Gastrocnemius medialis (tissue), 4 donors: Measurements from ENCODE around the gene NHEJ1. TPM values are rescaled to one million over a fixed set of nuclear protein-coding genes. Genes with fewer than 3 reads are reported as not detected.

ENCODE experiments used
- ATAC-seq, 2 donors: fragments of 150-250 bp; one replicate each; pipeline ENCODE4 v1.9.1; 2016
- DNase-seq, 2 donors: peaks; one replicate each; pipeline ENCODE4 v3.0.0-alpha.2; 2019
- H3K27ac ChIP-seq, 4 donors: fragments of 200-600 bp; sonication (generic); 1 replicate in 1 of 4; 2 replicates in 3 of 4; pipeline ENCODE4 v1.5.1; 2016 to 2018; ENCODE audit warnings: mild to moderate bottlenecking in 2 of 4, moderate library complexity in 1 of 4
- H3K27me3 ChIP-seq, 3 donors: fragments of 200-600 bp; sonication (generic) in 2 of 3; 1 replicate in 1 of 3; 2 replicates in 2 of 3; pipeline versions ENCODE4 v1.5.1 to v1.6.0; 2016 to 2019; ENCODE audit warnings: mild to moderate bottlenecking in 1 of 3, moderate library complexity in 1 of 3
- H3K36me3 ChIP-seq, 2 donors: fragments of 200-600 bp; sonication (generic) in 1 of 2; one replicate each; pipeline ENCODE4 v1.5.1; 2017 to 2018
- H3K4me1 ChIP-seq, 2 donors: fragments of 200-600 bp; sonication (generic) in 1 of 2; one replicate each; pipeline ENCODE4 v1.5.1; 2016 to 2017; ENCODE audit warnings: mild to moderate bottlenecking in 2 of 2
- H3K4me3 ChIP-seq, 4 donors: fragments of 200-600 bp; sonication (generic) in 3 of 4; 1 replicate in 1 of 4; 2 replicates in 3 of 4; pipeline ENCODE4 v1.5.1; 2016 to 2019; ENCODE audit warnings: mild to moderate bottlenecking in 2 of 4
- H3K9me3 ChIP-seq, 3 donors: fragments of 200-600 bp; sonication (generic) in 2 of 3; 1 replicate in 1 of 3; 2 replicates in 2 of 3; pipeline ENCODE4 v1.5.1; 2016 to 2019
- CTCF ChIP-seq, 5 experiments: fragments of 450-650 bp in 3 of 5; fragments of 200-600 bp in 2 of 5; sonication (generic) in 2 of 5; IDR thresholded peaks in 4 of 5; conservative IDR thresholded peaks in 1 of 5; 1 replicate in 4 of 5; 2 replicates in 1 of 5; pipeline ENCODE4 v1.5.1; 2016 to 2019; ENCODE audit warnings: antibody characterized with exemption in 5 of 5, mild to moderate bottlenecking in 3 of 5, moderate library complexity in 3 of 5
- POLR2A ChIP-seq, 2 donors: fragments of 450-650 bp; IDR thresholded peaks; one replicate each; pipeline ENCODE4 v1.6.1; 2017; ENCODE audit warnings: antibody characterized with exemption in 2 of 2, mild to moderate bottlenecking in 2 of 2, moderate library complexity in 2 of 2
- in situ Hi-C, 4 donors: fragments of 200-750 bp; cut with MboI; loops; one replicate each; pipeline versions ENCODE4 v1.15.0 to v1.8.0; 2017; ENCODE audit warnings: low sequenced_read_pairs in 4 of 4
- intact Hi-C: fragments of 100-400 bp; cut with DNase I; formaldehyde crosslinking; loops from one replicate; pipeline ENCODE4 v1.15.1; 2023; ENCODE audit warnings: low total_unique reads
- total RNA-seq, 4 donors: library from RNA; depleted of rRNA; stranded (reverse); fragments of >200 nt; gene quantifications; one replicate each; pipeline versions ENCODE4 v1.1.0 to v1.2.3, GENCODE V29; 2016

Gene NHEJ1
- total RNA-seq, 4 donors from 2014 or later = 24.5 to 39.0 (median 26.4) TPM

DNA sequence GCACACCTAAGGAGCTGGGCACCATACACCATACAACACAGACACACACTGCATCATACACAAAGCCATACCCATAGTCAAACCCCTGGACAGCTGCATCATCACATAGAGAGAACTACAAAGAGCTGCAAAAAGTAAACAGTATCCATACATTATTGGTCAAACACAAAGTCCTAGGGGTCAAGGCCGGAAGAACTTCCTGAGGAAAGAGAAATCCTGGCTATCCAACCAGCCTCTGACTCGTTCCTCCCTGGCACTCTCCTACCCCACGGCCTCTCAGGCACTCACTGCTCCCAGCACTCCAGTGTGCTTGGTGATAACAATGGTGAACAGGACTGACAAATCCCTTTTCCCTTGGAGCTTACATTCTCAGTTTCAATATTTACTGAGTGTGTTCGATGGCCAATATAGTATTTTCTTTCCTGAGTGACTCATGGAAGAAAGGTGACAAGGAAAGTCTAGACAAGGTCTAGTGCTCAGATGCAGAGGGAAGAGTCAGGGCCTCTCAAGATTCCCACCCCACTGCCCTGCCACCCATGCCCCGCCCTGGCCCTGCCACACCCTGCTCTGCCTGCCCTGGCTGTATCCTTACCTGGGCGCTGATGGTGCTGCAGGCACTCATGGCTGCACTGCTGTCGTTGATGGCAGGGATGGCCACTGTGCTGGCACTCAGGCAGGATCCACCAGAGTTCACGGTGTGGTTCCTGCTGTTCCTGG lies 122.7 kb downstream of the NHEJ1 start:
- no peaks in the 10 kb centered on the region for H3K9me3 ChIP-seq
- TF ChIP-seq POLR2A (IDR thresholded peaks at IDR 0.05) = no peak
- TF ChIP-seq CTCF (IDR thresholded peaks at IDR 0.05 in 4 of 5, conservative IDR thresholded peaks at IDR 0.05 in 1 of 5) = no peak
- in situ Hi-C loops = no loop called here
- peaks cover 0 to 4% of the 10 kb centered on the region in 2 donors for H3K4me1 ChIP-seq
- peaks cover 25 to 50% (median 29%) of the 10 kb centered on the region in 3 donors for H3K27me3 ChIP-seq
- H3K4me3 ChIP-seq = no peak overlapping the region
- DNase-seq = no peak
- no peaks in the 10 kb centered on the region for H3K36me3 ChIP-seq
- intact Hi-C loops = no loop called here
- ATAC-seq = no peak
- no peak overlapping the region for H3K27ac ChIP-seq

DNA sequence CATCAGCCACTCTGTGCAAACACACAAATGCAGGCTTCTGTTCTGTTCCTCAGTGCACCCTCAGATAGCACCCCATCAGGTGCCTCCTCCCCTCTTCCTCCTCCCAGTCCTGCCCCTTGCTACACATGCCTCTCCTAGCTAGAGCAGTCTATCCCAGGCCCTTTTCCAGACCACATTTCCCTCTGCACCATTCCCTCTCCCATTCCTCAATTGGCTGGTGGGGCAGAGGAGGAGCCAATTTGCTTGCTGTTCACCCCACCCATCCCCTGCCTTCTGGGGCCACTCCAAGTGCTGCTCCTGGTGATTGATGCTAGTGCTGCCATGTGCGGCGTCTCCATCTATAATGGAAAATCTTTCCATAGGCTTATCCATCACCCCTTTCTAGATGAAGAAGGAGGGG lies 124.7 kb downstream of the NHEJ1 start:
- H3K27me3 ChIP-seq = peaks cover 9 to 31% (median 18%) of the 10 kb centered on the region in 3 donors
- DNase-seq = no peak
- intact Hi-C loops (no loop called here), in situ Hi-C loops (no loop called here)
- peaks cover 0 to 2% of the 10 kb centered on the region in 2 donors for H3K4me1 ChIP-seq
- ATAC-seq = no peak
- no peaks in the 10 kb centered on the region for H3K9me3 ChIP-seq
- TF ChIP-seq POLR2A (IDR thresholded peaks at IDR 0.05) = no peak
- TF ChIP-seq CTCF (IDR thresholded peaks at IDR 0.05 in 4 of 5, conservative IDR thresholded peaks at IDR 0.05 in 1 of 5) = no peak
- no peaks in the 10 kb centered on the region for H3K36me3 ChIP-seq
- H3K4me3 ChIP-seq = no peak overlapping the region
- H3K27ac ChIP-seq = no peak overlapping the region

DNA sequence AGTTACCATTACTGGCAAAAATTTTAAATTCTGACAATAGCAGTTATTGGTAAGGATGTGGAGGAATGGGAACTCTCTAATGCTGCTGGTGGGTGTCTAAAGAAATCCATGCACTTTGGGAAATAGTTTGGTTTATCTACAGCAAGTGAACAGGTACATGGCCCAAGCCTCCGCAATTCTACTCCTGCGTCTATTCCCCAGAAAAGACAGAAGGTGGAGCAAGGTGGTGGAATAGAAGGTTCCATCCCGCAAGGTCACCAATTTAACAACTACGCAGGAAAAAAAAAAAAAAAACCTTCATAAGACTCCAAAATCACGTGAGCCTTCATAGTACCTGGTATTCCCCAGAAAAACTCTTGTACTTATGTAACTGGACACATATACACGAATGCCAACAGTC lies 125.8 kb downstream of the NHEJ1 start:
- DNase-seq (no peak), ATAC-seq (no peak)
- H3K4me1 ChIP-seq = no peaks in the 10 kb centered on the region
- peaks cover 0 to 20% (median 14%) of the 10 kb centered on the region in 3 donors for H3K27me3 ChIP-seq
- H3K36me3 ChIP-seq = no peaks in the 10 kb centered on the region
- H3K9me3 ChIP-seq = no peaks in the 10 kb centered on the region
- intact Hi-C loops = no loop called here
- in situ Hi-C loops = no loop called here
- no peak for TF ChIP-seq POLR2A (IDR thresholded peaks at IDR 0.05)
- TF ChIP-seq CTCF (IDR thresholded peaks at IDR 0.05 in 4 of 5, conservative IDR thresholded peaks at IDR 0.05 in 1 of 5) = no peak
- H3K4me3 ChIP-seq = no peak overlapping the region
- H3K27ac ChIP-seq = no peak overlapping the region

DNA sequence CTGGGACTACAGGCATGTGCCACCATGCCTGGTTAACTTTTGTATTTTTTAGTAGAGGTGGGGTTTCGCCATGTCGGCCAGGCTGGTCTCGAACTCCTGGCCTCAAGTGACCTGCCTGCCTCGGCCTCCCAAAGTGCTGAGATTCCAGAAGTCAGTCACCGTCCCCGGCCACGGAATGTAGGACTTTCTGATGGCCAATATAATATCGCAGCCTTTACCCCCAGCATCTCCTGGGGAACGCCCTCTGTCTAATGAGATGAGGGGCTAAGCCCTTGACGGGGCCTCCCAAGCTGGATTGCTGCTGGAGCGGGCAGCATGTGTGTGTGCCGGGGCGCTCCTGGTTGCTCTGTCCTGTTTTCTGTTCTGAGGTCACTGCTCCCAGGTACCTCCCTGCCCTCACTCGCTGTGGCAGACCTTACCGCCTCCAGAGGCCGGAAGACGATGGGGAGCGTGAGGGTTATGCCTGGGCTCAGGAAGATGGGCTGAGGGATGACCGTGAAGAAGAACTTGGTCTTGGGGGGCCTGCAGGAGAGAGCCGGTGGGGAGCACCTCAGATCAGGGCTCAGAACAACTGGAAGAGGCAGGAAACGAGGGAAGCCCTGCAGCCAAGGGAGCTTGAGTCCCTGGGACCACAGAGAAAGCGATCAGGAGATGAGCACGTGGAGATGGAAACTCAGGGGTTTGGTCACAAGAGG lies 128.4 kb downstream of the NHEJ1 start:
- H3K9me3 ChIP-seq = no peaks in the 10 kb centered on the region
- intact Hi-C loops = no loop called here
- H3K4me1 ChIP-seq = no peaks in the 10 kb centered on the region
- ATAC-seq (no peak), DNase-seq (no peak)
- H3K4me3 ChIP-seq = no peak overlapping the region
- no peaks in the 10 kb centered on the region for H3K36me3 ChIP-seq
- in situ Hi-C loops = no loop called here
- no peak overlapping the region for H3K27ac ChIP-seq
- H3K27me3 ChIP-seq = peaks cover 0 to 12% (median 9%) of the 10 kb centered on the region in 3 donors
- no peak for TF ChIP-seq POLR2A (IDR thresholded peaks at IDR 0.05)
- TF ChIP-seq CTCF (IDR thresholded peaks at IDR 0.05 in 4 of 5, conservative IDR thresholded peaks at IDR 0.05 in 1 of 5) = no peak
